GM23338 (cell line): ENCODE data around the gene CNTNAP4.

Experiments used
- CTCF ChIP-seq, 2 experiments: fragments of 200-600 bp in 1 of 2; sonication (generic) in 1 of 2; conservative IDR thresholded peaks; 2 replicates each; pipeline versions ENCODE4 v1.5.1 to v1.6.1; 2016 to 2017; ENCODE audit warnings: antibody characterized with exemption in 2 of 2, low read depth in 2 of 2, mild to moderate bottlenecking in 2 of 2, moderate library complexity in 1 of 2
- EZH2phosphoT487 ChIP-seq: fragments of 200-600 bp; sonication (generic); IDR thresholded peaks from one replicate; pipeline ENCODE4 v1.8.1; 2018; ENCODE audit warnings: antibody characterized with exemption; ENCODE audit not compliant: unreplicated experiment
- REST ChIP-seq: IDR thresholded peaks from one replicate; pipeline ENCODE4 v1.6.1; 2018; ENCODE audit warnings: antibody characterized with exemption; ENCODE audit not compliant: unreplicated experiment

DNA sequence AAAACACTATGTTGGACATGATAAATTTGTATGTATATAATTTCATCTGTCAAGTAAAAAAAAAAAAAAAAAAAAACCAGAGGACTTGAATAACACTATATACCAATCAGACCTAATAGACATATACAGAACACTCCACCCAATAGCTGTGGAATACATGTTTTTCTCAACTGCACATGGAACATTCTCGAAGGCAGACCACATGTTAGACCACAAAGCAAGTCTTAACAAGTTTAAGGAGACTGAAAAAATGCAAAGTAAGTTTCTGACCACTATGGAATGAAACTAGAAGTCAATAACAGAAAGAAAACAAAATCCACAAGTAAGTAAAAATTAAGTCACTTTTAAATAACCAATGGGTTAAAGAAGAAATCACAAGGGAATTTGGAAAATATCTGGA lies 8.4 kb upstream of the CNTNAP4 start:
- TF ChIP-seq CTCF (conservative IDR thresholded peaks at IDR 0.05; ENCODE audit: low read depth in 2 of 2) (no peak), REST (no peak), EZH2phosphoT487 (no peak)
